G401 (cell line): Measurements from ENCODE around the gene DDI2. TPM values are rescaled to one million over a fixed set of nuclear protein-coding genes. Genes with fewer than 3 reads are reported as not detected.
"Not testable (repeated sequence)": the region's sequence is repeated elsewhere in the genome, so short reads cannot be mapped to it uniquely, and the experiment has no call there.

Experiments used
- DNase-seq: peaks from one replicate; pipeline ENCODE4 v3.0.0-alpha.2; 2015; ENCODE audit warnings: low spot score
- in situ Hi-C: cut with HindIII; loops from 2 replicates; pipeline ENCODE4 v1.10.0; 2016; ENCODE audit warnings: low sequenced_read_pairs, mixed read lengths
- total RNA-seq: library from RNA; depleted of rRNA; stranded (reverse); fragments of >200 nt; shearing (Covaris generic); gene quantifications from 2 replicates; pipeline ENCODE4 v1.2.3, GENCODE V29; 2014

DDI2 gene
- total RNA-seq, 1 experiment from 2014 or later = 9.9 TPM

DNA sequence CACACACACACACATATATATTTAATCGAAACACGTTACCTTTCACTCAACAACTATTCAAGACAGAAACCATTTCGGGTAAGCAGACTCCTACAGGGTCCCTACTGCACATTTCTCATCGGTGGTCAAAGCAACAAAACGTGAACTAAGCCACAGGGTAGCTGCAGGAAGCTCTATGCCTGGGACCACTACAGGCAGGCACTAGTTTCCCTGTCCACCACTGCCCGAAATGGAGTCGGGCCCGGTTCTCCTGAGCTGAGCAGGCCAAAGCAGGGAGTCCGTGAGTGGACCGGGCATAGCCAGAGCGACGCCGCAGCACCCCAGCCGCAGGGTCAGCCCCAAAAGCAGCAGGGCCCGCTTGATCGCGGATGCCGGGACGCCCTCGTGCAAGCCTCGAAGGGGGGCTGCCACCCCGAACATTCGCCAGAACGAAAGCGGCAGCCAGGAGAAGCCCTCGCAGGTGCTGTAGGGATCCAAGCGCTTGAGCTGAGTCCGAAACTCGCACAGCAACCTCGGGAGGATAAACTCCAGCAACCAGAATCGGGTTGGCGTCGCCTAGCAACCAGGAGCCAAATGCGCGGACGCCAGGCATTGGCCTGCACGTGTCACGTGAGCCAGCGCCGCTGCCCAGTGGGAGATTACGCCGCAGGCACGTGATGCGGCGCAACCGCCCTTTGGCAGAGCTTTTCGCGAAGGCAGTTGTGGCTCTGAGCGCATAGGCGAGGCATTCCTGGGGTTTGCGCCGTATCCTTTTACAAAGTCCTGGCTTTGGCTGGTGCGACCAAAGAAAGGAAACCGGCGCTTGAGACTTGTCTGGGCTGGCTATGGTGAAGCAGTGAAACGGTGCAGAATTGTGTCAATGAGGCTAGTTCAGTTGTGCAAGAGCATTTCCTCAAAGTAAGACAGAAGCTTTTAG lies 13.9 kb upstream of the DDI2 start:
- in situ Hi-C loops = no loop called here
- peak; percentile 97 for DNase-seq

- in situ Hi-C loops = not testable (repeated sequence)
Measured at GRCh38 chr1:15603966-15604282, 13.3 kb upstream of the DDI2 start.

DNA sequence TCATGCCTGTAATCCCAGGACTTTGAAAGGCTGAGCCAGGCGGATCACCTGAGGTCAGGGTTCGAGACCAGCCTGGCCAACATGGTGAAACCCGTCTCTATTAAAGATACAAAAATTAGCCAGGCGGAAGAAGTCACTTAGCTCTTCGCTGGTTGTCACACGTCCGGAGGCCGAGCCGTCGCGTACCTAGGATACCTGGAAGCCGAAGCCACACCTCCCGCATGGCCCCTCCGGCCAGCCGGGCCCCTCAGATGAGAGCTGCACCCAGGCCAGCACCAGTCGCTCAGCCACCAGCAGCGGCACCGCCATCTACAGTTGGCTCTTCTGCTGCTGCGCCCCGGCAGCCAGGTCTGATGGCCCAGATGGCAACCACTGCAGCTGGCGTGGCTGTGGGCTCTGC lies 12.9 kb upstream of the DDI2 start:
- in situ Hi-C loops, DNase-seq: not testable (repeated sequence)

More at GRCh38 chr1:15603966-15604282, 13.3 kb upstream of the DDI2 start:
- not testable (repeated sequence) for DNase-seq

DNA sequence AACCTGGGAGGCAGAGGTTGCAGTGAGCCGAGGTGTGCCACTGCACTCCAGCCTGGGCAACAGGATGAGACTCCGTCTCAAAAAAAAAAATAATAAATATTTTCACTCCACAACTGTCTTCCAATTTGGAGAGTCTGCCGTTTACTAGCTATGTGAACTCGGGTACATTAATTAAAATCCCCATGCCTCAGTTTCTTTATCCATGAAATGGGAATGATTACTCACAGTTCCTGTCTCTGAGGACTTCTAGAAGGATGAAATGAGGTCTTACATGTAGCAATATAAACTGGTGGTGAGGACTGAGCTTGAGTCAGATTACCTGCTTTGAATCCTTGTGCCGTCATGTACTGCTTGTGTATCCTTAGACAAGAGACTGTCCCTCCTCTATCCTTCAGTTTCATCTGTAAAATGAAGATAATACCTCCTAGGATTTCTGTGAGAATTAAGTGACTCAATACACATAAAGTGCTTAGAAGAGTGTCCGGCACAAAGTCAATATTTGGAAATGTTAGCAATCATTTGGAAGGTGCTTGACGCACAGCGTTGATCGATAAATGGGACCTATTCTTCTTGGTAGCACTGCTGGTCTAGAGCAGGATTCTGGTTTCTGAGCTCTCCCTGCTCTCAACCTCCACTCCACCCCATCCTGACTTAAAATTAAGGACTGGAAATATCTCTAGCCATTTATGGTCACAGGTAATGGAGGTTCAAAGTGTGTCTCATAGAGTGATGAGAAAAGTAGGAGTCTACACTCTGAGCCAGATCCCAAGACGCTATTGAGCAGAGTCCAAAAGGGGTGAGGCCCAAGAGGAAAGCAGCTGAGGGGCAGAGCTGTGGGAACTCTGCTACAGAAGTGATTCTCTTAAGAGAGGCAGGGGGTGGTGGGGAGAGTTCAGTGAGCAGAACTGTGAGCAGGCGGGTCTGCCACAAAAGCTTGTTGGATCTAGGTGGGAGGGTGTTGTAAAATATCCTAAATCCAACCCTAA lies 11.6 kb upstream of the DDI2 start:
- in situ Hi-C loops = no loop called here
- no peak for DNase-seq

DNA sequence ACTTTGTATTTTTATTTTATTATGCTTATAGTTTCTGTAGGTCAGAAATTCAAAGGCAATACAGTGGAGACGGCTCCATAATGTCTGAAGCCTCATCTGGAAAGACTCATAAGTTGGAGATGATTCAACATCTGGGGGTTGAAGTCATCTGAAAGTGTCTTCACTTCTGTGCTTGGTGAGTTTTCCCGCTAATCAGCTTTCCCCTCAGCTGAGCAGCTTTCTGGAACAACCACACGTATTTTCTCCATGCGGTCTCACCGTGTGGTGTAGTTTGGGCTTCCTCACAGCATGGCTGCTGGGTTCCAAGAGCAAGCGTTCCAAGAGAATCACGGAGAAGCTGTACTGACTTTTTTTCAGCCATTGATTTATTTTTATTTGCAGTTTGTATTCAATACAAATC lies 7.6 kb upstream of the DDI2 start:
- in situ Hi-C loops = no loop called here
- DNase-seq = no peak

GRCh38 chr1:15610167-15610566 lies 7.1 kb upstream of the DDI2 start:
- in situ Hi-C loops = no loop called here
- no peak for DNase-seq

- in situ Hi-C loops = no loop called here
- DNase-seq = no peak
Measured at GRCh38 chr1:15616373-15617172, 685 bp upstream of the DDI2 start.

DNA sequence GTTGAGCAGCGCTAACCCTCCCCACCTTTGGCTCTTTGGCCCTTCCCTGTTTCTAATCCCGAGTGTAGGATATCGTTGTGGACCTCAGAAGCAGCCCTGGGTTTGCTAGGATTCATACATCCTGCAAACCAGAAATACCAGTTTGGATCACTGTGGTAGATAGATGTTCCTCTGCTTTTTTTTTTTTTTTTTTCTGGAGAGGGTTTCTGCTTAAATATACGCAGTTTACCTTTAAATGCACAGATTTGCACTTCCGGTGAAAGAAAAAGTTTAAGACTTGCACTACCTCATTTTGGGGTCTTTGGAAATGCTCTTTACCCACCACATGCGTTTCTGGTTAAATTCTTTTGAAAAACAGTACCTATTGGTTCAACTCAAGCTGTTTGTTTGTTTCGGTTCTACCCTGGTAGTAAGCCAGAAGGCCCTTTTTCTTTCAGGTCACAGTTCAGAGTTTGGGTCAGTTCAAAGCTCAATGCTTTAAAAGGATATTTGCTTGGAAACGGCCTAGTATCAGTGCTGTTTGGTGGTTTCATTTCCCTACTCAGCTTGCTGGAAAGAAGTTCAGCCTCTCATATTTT lies 908 bp downstream of the DDI2 start:
- in situ Hi-C loops = no loop called here
- no peak for DNase-seq

DNA sequence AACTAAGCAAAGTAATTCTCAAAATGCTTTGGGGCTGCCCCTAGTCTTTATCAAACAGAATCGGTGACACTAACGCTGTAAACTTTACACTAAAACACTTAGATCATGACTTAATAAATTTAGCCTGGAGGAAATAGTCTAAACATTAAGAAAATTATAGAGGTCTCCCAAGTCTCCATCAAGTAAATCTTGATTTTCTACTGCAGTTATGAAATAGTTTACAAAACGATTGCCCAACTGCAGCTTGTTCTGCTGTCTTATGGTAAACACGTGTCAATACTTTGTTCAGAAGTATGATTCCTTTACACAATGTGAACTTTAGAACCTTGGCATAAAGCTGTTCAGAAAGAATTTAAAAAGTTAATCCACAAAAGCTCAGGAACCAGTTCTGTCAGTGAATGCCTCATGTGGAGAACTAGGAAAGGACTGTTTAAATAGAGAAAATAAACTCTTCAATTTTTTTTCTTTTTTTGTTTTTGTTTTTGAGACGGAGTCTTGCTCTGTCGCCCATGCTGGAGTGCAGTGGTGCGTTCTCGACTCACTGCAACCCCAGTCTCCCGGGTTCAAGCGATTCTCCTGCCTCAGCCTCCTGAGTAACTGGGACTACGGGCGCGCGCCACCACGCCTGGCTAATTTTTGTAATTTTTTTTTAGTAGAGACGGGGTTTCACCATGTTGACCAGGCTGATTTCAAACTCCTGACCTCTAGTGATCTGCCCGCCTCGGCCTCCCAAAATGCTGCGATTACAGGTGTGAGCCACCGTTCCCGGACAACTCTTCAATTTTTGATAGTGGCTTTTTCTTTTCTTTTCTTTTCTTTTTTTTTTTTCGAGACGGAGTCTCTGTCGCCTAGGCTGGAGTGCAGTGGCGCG lies 1.6 kb downstream of the DDI2 start:
- no peak for DNase-seq
- in situ Hi-C loops = no loop called here

DNA sequence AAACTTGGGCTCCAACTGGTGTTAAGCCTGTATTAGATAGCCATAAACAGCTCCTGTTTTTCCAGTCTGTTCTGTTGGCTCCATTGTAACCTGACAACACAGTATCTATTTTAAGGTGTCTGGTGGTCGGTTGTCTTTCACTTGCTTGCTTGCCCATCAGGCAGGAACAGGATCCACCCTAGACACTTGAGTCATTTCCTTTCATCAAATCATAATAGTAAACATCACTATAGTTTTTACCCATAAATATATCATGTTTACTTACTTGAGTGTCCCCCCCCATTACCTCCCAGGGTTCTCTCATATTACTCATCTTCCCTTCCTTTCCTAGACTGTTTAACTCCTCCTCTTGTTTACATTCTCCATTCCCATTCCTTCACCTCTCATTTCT lies 2.9 kb downstream of the DDI2 start:
- in situ Hi-C loops = no loop called here
- DNase-seq = no peak

DNA sequence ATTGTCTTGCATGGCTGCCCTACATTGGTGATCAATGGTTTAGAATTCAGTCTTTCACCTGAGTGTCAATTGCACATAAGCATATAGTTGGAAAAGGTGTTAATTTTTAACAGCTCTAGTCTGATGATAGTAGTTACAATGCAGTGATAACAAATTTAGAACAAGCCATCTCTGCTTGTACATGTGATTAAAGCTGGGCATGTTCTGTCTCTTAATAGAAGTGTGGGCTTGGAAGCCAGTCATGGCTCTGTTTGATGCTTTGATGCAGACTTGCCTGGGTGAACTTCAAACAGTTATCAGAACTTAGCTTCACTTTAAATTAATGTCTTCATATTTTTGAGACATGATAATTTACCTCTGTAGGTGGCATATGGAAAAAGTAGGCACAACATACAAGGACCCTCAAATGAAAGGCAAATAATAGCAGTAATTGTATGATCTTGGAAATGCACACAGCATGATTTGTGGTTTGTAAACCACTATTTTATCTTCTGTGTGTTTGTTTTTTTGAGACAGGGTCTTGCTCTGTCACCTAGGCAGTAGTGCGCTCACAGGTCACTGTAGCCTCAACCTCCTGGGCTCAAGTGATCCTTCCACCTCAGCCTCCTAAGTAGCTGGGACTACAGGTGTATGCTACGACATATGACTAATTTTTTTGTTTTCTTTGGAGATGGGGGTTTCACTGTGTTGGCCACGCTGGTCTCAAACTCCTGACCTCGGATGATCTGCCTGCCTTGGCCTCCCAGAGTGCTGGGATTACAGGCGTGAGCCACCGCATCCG lies 3.8 kb downstream of the DDI2 start:
- in situ Hi-C loops = no loop called here
- no peak for DNase-seq

DNA sequence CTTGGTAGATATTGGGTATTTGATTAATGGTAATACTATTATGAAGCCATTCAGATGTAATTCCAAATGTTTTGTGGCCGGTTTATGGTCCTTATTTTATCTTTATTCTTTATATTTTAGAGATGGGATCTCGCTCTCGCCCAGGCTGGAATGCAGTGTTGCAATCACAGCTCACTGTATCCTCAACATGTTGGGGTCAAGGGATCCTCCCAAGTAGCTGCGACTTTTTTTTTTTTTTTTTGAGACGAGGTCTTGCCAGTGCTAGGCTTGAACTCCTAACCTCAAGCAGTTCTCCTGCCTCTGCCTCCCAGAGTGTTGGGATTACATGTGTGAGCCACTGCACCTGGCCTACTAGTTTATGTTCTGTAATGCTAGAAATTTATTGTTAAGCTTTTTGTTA lies 4.7 kb downstream of the DDI2 start:
- in situ Hi-C loops = no loop called here
- no peak for DNase-seq

- DNase-seq = no peak
- in situ Hi-C loops = no loop called here
Measured at GRCh38 chr1:15622712-15623373, 5.6 kb downstream of the DDI2 start.

DNA sequence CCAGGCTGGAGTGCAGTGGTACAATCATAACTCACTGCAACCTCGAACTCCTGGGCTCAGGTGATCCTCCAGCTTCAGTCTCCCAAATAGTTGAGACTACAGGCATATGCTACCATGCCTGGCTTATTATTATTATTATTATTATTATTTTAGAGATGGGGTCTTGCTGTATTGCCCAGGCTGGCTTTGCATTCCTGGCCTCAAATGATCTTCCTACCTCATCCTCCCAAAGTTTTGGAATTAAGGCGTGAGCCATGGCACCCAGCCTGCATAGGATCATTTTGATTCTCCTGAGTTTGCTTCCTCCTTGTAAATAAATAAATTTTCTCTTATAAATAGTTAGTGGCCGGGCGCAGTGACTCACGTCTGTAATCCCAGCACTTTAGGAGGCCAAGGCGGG lies 6.2 kb downstream of the DDI2 start:
- no peak for DNase-seq
- in situ Hi-C loops = no loop called here

DNA sequence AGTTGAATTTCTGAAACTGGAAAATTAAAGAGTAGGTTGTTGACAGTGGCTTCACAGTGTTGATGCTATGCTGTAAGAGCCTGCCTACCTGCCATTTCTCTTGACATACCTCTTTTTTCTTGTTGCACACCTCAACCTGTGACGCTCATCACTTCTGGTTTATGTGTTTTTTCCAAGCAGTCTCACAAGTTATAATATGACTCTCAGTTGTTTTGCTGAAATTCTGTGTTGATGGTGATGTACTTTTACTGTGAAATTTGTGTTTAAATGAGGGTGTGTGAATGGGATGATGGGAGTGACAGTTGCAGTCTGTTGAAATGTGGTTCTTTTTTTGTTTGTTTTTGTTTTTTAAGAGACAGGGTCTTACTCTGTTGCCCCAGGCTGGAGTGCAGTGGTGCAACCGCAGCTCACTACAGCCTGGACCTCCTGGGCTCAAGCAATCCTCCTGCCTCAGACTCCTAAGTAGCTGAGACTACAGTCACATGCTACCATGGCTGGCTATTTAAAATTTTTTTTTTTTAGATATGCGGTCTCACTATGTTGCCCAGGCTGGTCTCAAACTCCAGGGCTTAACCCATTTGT lies 7.0 kb downstream of the DDI2 start:
- DNase-seq = no peak
- in situ Hi-C loops = no loop called here

- in situ Hi-C loops = no loop called here
- peak; percentile 46 for DNase-seq
Measured at GRCh38 chr1:15625056-15625917, 8.0 kb downstream of the DDI2 start.
